Choroid plexus epithelial cell (primary cell): ENCODE measurements around the gene CHMP4B.

Source experiments
- DNase-seq: peaks from one replicate; pipeline ENCODE4 v3.0.0-alpha.2; 2010; ENCODE audit warnings: low read depth
- H3K4me3 ChIP-seq: 2 replicates; pipeline ENCODE4 v1.5.1; 2011; ENCODE audit warnings: low read depth, mild to moderate bottlenecking, control low read depth, low read length, moderate library complexity
- TF ChIP-seq, protein P1 (sequence below): conservative IDR thresholded peaks from 2 replicates; pipeline ENCODE4 v1.5.1; 2011; ENCODE audit warnings: low read depth, mild to moderate bottlenecking, control low read depth, inconsistent platforms, low read length, moderate library complexity

CHMP4B gene

DNA sequence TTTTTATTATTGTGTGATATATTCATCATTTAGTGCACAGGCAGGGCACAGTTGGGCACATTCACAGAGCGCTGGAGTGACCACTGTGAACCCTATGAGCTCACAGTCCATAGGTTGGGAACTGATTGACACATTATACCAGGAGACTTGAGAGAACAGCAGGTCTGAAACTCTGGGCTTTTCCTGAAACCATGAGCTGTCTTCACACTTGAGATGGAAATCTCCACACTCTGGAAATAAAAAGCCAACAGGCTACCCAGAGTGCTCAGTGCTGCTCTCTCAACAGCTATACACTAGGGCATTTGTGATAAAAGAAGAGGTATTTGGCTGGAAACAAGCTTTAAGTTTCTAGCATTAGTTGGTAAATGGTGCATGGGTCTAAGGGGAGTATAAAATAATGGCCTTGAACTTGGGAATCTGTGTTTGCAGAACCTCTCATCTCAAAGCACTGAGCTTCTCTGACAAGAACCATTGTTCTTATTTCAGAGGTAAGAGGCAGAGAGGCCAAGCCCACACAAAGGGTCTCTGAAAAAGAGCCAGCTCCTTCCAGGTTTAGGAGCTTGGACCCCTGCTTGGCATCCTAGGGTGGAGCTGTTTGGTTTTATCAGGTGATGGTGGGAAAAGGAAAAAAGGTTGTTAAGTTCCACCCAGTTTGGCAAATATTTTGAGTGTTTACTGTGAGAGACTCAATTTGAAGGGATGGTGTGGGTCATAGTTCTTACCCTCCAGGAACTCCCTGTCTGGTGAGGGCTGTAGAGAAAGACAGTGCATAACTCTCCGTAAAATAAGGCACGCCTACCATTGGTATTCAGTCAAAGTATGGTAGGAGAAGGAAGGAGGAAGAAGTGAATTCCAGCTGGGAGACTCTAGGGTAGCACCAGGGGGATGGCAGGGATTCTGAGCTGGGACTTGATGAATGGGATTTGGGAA is 14.5 kb downstream of the CHMP4B start:
- DNase-seq, result no peak
- no peak overlapping the region for H3K4me3 ChIP-seq
- TF ChIP-seq, protein P1, sequence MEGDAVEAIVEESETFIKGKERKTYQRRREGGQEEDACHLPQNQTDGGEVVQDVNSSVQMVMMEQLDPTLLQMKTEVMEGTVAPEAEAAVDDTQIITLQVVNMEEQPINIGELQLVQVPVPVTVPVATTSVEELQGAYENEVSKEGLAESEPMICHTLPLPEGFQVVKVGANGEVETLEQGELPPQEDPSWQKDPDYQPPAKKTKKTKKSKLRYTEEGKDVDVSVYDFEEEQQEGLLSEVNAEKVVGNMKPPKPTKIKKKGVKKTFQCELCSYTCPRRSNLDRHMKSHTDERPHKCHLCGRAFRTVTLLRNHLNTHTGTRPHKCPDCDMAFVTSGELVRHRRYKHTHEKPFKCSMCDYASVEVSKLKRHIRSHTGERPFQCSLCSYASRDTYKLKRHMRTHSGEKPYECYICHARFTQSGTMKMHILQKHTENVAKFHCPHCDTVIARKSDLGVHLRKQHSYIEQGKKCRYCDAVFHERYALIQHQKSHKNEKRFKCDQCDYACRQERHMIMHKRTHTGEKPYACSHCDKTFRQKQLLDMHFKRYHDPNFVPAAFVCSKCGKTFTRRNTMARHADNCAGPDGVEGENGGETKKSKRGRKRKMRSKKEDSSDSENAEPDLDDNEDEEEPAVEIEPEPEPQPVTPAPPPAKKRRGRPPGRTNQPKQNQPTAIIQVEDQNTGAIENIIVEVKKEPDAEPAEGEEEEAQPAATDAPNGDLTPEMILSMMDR, result no peak

DNA sequence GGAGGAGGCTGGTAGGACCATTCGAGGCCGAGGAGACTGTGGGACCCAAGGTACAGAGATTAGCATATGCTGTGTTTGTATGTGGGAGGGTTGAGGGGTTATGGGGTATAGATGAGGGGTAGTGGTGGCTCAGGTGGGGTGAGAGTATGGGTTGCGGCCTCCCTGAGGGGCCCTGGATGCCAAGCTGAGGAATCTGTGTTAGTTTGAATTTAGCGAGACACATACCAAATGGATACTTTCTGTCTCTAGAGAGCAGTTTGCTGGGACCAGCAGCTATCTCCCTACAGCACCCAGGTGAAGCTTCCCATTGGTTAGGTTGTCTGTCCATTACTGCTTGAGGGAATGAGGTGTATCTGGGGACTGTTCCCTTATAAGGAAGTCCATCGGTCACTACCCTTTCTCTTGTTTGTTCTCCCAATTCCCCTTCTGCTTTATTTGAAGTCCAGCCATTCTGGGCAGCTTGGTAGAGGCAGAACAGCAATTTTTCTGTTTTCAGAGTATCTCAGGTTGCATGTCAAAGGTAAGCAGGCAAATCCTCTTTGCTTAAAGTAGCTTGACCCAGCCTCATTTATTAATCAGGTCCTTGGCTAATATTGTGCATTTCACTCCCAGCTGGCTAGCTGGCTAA is 15.2 kb downstream of the CHMP4B start:
- DNase-seq, result no peak
- TF ChIP-seq, protein P1, result no peak
- H3K4me3 ChIP-seq, result no peak overlapping the region

DNA sequence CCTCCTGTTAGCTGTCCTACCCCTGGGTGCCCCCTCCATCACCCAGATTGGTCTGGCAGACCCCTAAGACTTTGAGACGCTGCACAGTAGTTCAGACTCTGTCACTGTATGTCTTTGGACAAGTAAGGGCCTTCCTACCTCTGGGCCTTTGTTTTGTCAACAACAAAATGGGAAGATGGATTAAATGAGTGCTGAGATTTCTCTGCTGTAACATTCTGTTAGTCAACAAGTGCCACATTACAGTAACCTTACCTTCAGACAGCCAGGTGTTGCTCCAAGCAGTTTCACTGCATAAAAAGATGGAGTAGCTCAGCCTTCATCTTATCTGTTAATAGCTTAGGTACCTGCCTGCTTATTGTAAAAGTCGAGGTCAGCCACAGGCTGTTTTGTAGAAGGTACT is 16.0 kb downstream of the CHMP4B start:
- no peak overlapping the region for H3K4me3 ChIP-seq
- TF ChIP-seq, protein P1, result no peak
- DNase-seq, result no peak

DNA sequence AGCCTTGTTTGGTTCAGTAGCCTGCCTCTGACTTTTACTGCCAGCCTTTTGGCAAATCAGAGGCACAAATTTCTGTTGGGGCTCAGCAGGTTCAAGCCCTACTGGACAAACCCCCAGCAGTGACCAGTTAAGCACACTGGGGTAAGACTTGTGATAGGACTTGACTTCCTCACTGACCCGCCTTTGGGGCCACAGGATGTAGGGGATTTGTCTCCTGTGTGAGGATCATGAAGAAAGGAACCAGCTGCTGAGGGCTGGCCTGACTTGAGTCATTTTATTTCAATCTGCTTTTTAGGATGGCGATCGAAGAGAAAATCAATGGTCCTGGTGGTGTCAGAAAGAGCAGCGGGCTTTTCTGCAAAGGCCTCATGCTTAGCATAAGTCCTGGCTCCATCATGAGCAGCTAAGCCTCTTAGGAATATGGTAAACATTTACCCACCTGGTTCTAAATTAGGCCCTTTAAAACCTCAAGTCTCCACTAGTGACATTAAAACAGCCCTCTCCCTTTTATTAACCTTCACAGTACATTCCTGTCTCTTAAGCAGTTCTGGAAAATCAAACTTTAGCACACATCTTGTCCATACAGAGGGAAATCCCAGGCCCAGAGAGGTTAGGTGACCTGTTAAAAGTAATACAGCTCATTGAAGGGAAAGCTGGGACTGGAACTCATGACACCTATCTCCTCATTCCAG is 16.6 kb downstream of the CHMP4B start:
- TF ChIP-seq, protein P1, result no peak
- DNase-seq, result no peak
- no peak overlapping the region for H3K4me3 ChIP-seq

DNA sequence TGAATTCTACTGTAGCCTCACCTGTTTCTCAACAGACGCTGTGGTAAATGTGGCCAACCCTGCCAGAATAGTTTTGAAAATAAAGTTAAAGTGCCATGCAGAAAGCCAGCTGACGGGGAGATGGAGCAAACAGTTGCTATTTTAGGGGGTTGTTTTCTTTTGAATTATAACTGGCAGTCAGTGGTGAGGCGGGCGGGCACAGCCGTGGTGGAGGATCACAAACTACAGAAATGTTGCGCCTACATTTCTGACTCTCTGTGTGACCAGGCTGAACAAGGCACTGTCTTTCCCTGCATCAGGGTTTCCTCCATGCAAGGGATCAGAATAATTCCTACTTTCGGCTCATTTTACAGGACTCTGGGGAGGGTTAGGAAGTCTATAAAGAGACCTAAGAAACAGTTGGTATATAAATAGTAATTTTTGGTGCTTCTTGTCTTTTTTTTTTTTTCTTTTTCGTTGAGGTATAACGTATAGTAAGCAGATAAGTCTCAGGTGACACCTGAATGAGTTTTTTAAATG is 17.2 kb downstream of the CHMP4B start:
- TF ChIP-seq, protein P1, result no peak
- no peak overlapping the region for H3K4me3 ChIP-seq
- DNase-seq, result no peak

DNA sequence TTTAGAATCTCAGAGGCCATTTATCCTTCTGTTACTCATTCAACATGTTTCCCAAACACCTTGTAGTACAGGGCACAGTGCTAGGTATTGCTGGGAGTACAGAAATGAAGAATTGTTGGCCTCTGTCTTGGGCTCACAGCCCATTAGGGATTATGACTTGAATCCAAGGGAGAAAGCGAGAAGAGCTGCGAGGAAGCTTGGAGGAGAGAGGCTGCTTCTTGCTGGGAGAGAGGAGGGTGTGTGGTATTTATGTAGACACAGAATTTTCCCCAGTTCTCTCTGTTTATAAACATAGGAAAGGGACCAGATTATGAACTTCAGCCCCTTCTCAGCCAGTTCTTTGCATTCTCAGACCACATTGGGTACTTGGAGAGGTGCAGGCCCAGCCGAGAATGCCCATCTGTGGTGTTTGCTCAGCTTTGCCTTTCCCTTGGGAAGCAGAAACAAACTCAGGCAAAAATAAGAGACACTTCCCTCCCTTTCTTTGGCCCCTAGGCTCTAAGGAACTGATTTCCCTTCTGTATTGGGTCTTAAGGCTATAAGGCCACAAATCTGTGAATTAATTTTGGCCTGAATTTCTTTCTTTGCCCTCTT is 17.9 kb downstream of the CHMP4B start:
- no peak for DNase-seq
- TF ChIP-seq, protein P1, result no peak
- no peak overlapping the region for H3K4me3 ChIP-seq
